Measurements from ENCODE around the gene CDC27.

- TF ChIP-seq CTCF (IDR thresholded peaks at IDR 0.05) (no peak), POLR2A (IDR thresholded peaks at IDR 0.05) (no peak)
Measured at GRCh38 chr17:47218896-47219430, 29.9 kb upstream of the CDC27 start.

Measured in lower leg skin (tissue), 3 donors.